Measurements from ENCODE around the gene SMCO2. TPM values are rescaled to one million over a fixed set of nuclear protein-coding genes. Genes with fewer than 3 reads are reported as not detected.

The SMCO2 gene
- not detected in 2 replicates for total RNA-seq
- long read RNA-seq: 0 reads

DNA sequence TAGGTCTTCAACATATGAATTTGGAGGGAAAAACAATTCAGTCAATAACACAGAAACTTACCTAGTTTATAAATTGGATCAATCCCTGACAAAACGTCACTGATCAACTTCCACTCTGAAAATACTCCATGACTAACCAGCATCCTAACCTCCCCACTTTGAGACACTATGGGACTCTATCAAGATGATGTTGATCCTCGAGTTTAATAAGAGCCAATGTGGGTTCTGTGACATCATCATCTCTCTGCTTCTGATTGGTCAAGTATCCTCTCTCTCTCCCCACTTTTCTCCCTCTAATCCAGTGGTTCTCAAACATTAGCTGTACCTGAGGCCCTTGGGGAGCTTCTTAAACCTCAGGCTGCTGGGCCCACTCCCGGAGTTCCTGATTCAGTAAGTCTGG, at the start of gene SMCO2:
Gene SMCO2, plus strand, starts transcription at position 301 of the 400 bp plus-strand sequence. CDS start 23,896 bp downstream, outside the sequence.
- Mint-ChIP-seq H3K9me3 (ENCODE audit: unreplicated experiment) (no peaks in the 10 kb centered on the region), H3K27me3 (ENCODE audit: unreplicated experiment) (no peaks in the 10 kb centered on the region), H3K27ac (ENCODE audit: unreplicated experiment) (no peak within 1 kb of the TSS), H3K4me3 (ENCODE audit: unreplicated experiment) (no peak within 1 kb of the TSS), H3K4me1 (ENCODE audit: unreplicated experiment) (no peaks in the 10 kb centered on the region), H3K36me3 (ENCODE audit: unreplicated experiment) (no peaks in the 10 kb centered on the region)
- DNase-seq (ENCODE audit: extremely low spot score, unreplicated experiment): no peak
- TF ChIP-seq, protein P1, sequence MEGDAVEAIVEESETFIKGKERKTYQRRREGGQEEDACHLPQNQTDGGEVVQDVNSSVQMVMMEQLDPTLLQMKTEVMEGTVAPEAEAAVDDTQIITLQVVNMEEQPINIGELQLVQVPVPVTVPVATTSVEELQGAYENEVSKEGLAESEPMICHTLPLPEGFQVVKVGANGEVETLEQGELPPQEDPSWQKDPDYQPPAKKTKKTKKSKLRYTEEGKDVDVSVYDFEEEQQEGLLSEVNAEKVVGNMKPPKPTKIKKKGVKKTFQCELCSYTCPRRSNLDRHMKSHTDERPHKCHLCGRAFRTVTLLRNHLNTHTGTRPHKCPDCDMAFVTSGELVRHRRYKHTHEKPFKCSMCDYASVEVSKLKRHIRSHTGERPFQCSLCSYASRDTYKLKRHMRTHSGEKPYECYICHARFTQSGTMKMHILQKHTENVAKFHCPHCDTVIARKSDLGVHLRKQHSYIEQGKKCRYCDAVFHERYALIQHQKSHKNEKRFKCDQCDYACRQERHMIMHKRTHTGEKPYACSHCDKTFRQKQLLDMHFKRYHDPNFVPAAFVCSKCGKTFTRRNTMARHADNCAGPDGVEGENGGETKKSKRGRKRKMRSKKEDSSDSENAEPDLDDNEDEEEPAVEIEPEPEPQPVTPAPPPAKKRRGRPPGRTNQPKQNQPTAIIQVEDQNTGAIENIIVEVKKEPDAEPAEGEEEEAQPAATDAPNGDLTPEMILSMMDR (IDR thresholded peaks at IDR 0.05): no peak

DNA sequence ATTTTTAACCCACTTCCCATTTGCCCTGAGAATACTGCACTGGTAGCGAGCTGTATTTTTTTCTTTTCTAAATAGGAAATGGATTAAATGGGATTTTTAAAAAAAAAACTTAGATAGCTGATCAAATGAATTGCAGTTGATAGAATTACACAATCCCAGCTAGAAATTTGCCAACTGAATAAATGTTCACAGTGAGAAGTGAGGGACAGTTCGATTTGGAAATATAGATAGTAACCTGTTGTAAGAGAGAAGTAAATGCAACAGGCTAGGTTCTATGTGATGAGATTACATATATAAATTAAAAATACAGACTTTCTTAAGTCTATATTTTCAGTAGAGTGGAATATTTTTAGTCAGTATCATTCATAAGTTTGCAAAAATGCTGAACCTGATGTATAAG, 48.1 kb upstream of the SMCO2 start:
- TF ChIP-seq, protein P1 (IDR thresholded peaks at IDR 0.05): no peak
- no peak for DNase-seq (ENCODE audit: extremely low spot score, unreplicated experiment)
- no peaks in the 10 kb centered on the region for H3K36me3 Mint-ChIP-seq (ENCODE audit: unreplicated experiment)
- H3K27me3 Mint-ChIP-seq (ENCODE audit: unreplicated experiment): no peaks in the 10 kb centered on the region
- H3K27ac Mint-ChIP-seq (ENCODE audit: unreplicated experiment): no peak overlapping the region
- H3K4me3 Mint-ChIP-seq (ENCODE audit: unreplicated experiment): no peak overlapping the region
- H3K9me3 Mint-ChIP-seq (ENCODE audit: unreplicated experiment): no peaks in the 10 kb centered on the region
- no peaks in the 10 kb centered on the region for H3K4me1 Mint-ChIP-seq (ENCODE audit: unreplicated experiment)

DNA sequence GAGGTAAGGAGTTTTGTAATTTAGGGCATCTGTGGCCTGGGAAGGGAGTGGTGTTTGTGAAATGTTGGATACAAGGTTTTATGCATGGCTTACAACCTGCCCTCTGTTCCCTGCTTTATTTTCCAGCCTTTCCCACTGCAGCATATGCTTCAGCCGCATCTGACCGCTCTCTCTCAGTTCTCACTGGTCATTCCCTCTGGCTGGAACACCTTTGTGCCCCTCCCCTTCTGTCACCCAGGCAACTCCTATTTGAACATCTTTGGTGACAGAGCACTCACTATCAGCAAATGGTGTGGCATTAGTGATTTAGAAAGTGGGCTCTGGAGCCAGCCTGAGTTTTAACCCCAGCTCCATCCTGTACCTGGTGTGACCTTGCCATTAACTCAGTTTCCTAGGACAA, 47.5 kb upstream of the SMCO2 start:
- Mint-ChIP-seq H3K27ac (ENCODE audit: unreplicated experiment) (no peak overlapping the region), H3K27me3 (ENCODE audit: unreplicated experiment) (no peaks in the 10 kb centered on the region), H3K4me3 (ENCODE audit: unreplicated experiment) (no peak overlapping the region), H3K9me3 (ENCODE audit: unreplicated experiment) (no peaks in the 10 kb centered on the region), H3K4me1 (ENCODE audit: unreplicated experiment) (no peaks in the 10 kb centered on the region), H3K36me3 (ENCODE audit: unreplicated experiment) (no peaks in the 10 kb centered on the region)
- TF ChIP-seq, protein P1 (IDR thresholded peaks at IDR 0.05): no peak
- DNase-seq (ENCODE audit: extremely low spot score, unreplicated experiment): no peak

DNA sequence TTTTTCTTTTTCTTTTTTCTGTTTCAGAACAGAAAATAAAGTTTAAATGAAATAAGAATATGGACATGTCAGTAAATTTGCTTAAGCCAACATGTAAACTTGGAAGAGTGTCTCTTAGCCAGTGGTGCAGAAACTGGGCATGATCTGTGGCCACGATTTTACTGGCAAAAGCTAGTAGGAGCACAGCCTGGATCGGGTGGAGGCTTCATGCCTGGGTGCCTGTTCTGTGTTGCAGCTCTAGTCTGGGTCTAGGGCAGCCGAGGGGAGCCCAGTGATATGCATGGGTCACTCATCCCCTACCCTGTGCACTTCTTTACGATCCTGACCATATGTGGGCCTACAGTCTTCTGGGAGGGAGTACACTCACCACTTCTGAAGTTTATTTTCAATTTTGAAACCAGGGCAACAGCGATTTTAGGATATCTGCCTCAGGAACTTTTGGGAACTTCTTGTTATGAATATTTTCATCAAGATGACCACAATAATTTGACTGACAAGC, 45.6 kb upstream of the SMCO2 start:
- Mint-ChIP-seq H3K9me3 (ENCODE audit: unreplicated experiment) (peaks cover 5% of the 10 kb centered on the region), H3K4me1 (ENCODE audit: unreplicated experiment) (no peaks in the 10 kb centered on the region), H3K4me3 (ENCODE audit: unreplicated experiment) (no peak overlapping the region), H3K36me3 (ENCODE audit: unreplicated experiment) (peaks cover 8% of the 10 kb centered on the region), H3K27ac (ENCODE audit: unreplicated experiment) (no peak overlapping the region), H3K27me3 (ENCODE audit: unreplicated experiment) (no peaks in the 10 kb centered on the region)
- DNase-seq (ENCODE audit: extremely low spot score, unreplicated experiment): no peak
- TF ChIP-seq, protein P1 (IDR thresholded peaks at IDR 0.05): no peak

DNA sequence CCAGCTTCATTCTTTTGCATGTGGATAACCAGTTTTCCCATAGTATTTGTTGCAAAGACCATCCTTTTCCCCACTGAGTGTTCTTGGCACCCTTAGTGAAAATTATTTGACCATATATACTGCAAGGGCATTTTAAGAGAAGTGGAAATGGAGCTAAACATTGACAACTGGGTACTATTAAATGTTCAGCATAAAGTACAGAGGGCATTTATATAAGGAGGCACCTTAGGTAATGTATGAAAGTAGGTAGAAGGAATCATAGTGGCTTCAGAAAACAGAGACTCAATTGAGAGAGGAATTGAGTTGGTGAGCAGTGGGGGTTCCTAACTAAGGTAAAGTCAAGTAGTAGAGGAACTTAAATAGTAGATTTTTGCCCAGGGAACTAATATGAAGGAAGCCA, 34.5 kb upstream of the SMCO2 start:
- Mint-ChIP-seq H3K4me3 (ENCODE audit: unreplicated experiment) (no peak overlapping the region), H3K36me3 (ENCODE audit: unreplicated experiment) (peaks cover 3% of the 10 kb centered on the region), H3K27me3 (ENCODE audit: unreplicated experiment) (no peaks in the 10 kb centered on the region), H3K4me1 (ENCODE audit: unreplicated experiment) (no peaks in the 10 kb centered on the region), H3K9me3 (ENCODE audit: unreplicated experiment) (peaks cover 14% of the 10 kb centered on the region), H3K27ac (ENCODE audit: unreplicated experiment) (no peak overlapping the region)
- DNase-seq (ENCODE audit: extremely low spot score, unreplicated experiment): no peak
- TF ChIP-seq, protein P1 (IDR thresholded peaks at IDR 0.05): no peak
